GM12878 (cell line): ENCODE results near the gene OPTC. TPM values are rescaled to one million over a fixed set of nuclear protein-coding genes. Genes with fewer than 3 reads are reported as not detected.

Experiments used
- ATAC-seq: fragments of 200-7000 bp; cut with Tn5 transposase; 3 replicates; pipeline ENCODE4 v1.9.1; 2020; ENCODE audit warnings: mild to moderate bottlenecking, moderate library complexity
- BruUV-seq: library from RNA; stranded (reverse); fragments of 400-500 nt; replicated peaks from 2 replicates; lab custom pipeline; 2021; lab: Mats Ljungman, UMichigan
- CTCF ChIA-PET: fragments of 300-600 bp; sonication (Branson Sonifier 250); formaldehyde crosslinking; extraction: SDS; loops from one replicate; lab custom pipeline; 2021; ENCODE audit warnings: inconsistent platforms; lab: Yijun Ruan, JAX
- POLR2A ChIA-PET: fragments of 350-600 bp; formaldehyde crosslinking; extraction: SDS; loops from one replicate; lab custom pipeline; 2021; ENCODE audit warnings: inconsistent platforms; lab: Charles Lee
- RAD21 ChIA-PET: fragments of 300-600 bp; sonication (Branson Sonifier 250); formaldehyde crosslinking; loops from one replicate; lab custom pipeline; 2023; ENCODE audit warnings: antibody characterized with exemption; ENCODE audit not compliant: unreplicated experiment; lab: Charles Lee
- SMC1A ChIA-PET: fragments of 300-600 bp; sonication (Branson Sonifier 250); formaldehyde crosslinking; loops from one replicate; lab custom pipeline; 2023; ENCODE audit not compliant: unreplicated experiment, uncharacterized antibody; lab: Charles Lee
- DNase-seq: peaks from one replicate; pipeline ENCODE4 v3.0.0-alpha.2; 2011; ENCODE audit warnings: low read depth, low spot score
- FAIRE-seq: peaks from 3 replicates; lab custom pipeline; 2011; peaks lifted over from hg19 to GRCh38; lab: Jason Lieb, UNC
- H2AFZ ChIP-seq: 2 replicates; pipeline ENCODE4 v1.6.0; 2011; ENCODE audit warnings: low read depth, low read length, control low read depth; ENCODE audit not compliant: control insufficient read depth
- H3K27ac ChIP-seq: 2 replicates; pipeline ENCODE4 v1.5.1; 2011; ENCODE audit warnings: control low read depth; ENCODE audit not compliant: control insufficient read depth, insufficient read depth
- H3K27me3 ChIP-seq, 2 experiments: replicated peaks in 1 of 2; 2 replicates each; pipeline versions ENCODE4 v1.6.0 to v1.6.1; 2011; ENCODE audit warnings: low read length in 1 of 2; ENCODE audit not compliant: control insufficient read depth in 2 of 2, insufficient read depth in 2 of 2
- H3K36me3 ChIP-seq, 2 experiments: 2 replicates each; pipeline ENCODE4 v1.5.1; 2011; ENCODE audit warnings: low read length in 1 of 2; ENCODE audit not compliant: control insufficient read depth in 2 of 2, insufficient read depth in 2 of 2
- H3K4me1 ChIP-seq: 2 replicates; pipeline ENCODE4 v1.6.1; 2011; ENCODE audit warnings: mild to moderate bottlenecking, low read length, moderate library complexity, mixed read lengths; ENCODE audit not compliant: control insufficient read depth, insufficient read depth
- H3K4me2 ChIP-seq: 2 replicates; pipeline ENCODE4 v1.6.0; 2011; ENCODE audit warnings: control low read depth; ENCODE audit not compliant: control insufficient read depth, insufficient read depth
- H3K4me3 ChIP-seq: fragments of 200-600 bp; sonication (generic); 2 replicates; pipeline ENCODE4 v1.5.1; 2016
- H3K79me2 ChIP-seq: 2 replicates; pipeline ENCODE4 v1.6.0; 2011; ENCODE audit warnings: low read length; ENCODE audit not compliant: control insufficient read depth, insufficient read depth
- H3K9ac ChIP-seq: 2 replicates; pipeline ENCODE4 v1.8.0; 2011; ENCODE audit warnings: low read length, control low read depth, mixed read lengths; ENCODE audit not compliant: control insufficient read depth, insufficient read depth
- H3K9me3 ChIP-seq: replicated peaks from 3 replicates; pipeline ENCODE4 v1.5.1; 2011; ENCODE audit warnings: mild to moderate bottlenecking, low read length; ENCODE audit not compliant: control insufficient read depth, insufficient read depth
- H4K20me1 ChIP-seq: 2 replicates; pipeline ENCODE4 v1.6.0; 2011; ENCODE audit not compliant: control insufficient read depth, insufficient read depth
- ATF7 ChIP-seq: fragments of 450-650 bp; IDR thresholded peaks from 2 replicates; pipeline ENCODE4 v1.6.1; 2016; ENCODE audit warnings: low read depth, mild to moderate bottlenecking
- BCL3 ChIP-seq: IDR thresholded peaks from 2 replicates; pipeline ENCODE4 v1.6.1; 2011; ENCODE audit warnings: borderline replicate concordance, low read depth, mild to moderate bottlenecking, moderate library complexity, low read length; ENCODE audit not compliant: insufficient read depth, poor library complexity, severe bottlenecking
- E2F4 ChIP-seq: IDR thresholded peaks from 2 replicates; pipeline ENCODE4 v1.6.1; 2012; ENCODE audit warnings: low read depth, low read length, improper control_type of control experiment
- HCFC1 ChIP-seq: fragments of 150-350 bp; IDR thresholded peaks from 2 replicates; pipeline ENCODE4 v1.6.1; 2014; ENCODE audit warnings: low read length
- HDAC6 ChIP-seq: fragments of 200-600 bp; sonication (generic); IDR thresholded peaks from one replicate; pipeline ENCODE4 v1.8.0; 2017; ENCODE audit warnings: antibody characterized with exemption; ENCODE audit not compliant: unreplicated experiment
- IKZF1 ChIP-seq: fragments of 450-650 bp; conservative IDR thresholded peaks from 2 replicates; pipeline ENCODE4 v1.6.1; 2017; ENCODE audit warnings: antibody characterized with exemption, mild to moderate bottlenecking
- IKZF2 ChIP-seq, 2 experiments: fragments of 450-650 bp; IDR thresholded peaks; 2 replicates each; pipeline ENCODE4 v1.6.1; 2017; ENCODE audit warnings: mild to moderate bottlenecking in 2 of 2, moderate library complexity in 2 of 2
- KLF5 ChIP-seq: fragments of 450-650 bp; IDR thresholded peaks from 2 replicates; pipeline ENCODE4 v1.6.1; 2014; ENCODE audit warnings: mild to moderate bottlenecking; ENCODE audit not compliant: partially characterized antibody
- NFXL1 ChIP-seq: fragments of 450-650 bp; IDR thresholded peaks from 2 replicates; pipeline ENCODE4 v1.6.1; 2017; ENCODE audit warnings: antibody characterized with exemption, mild to moderate bottlenecking, borderline replicate concordance
- POLR2AphosphoS2 ChIP-seq: IDR thresholded peaks from 2 replicates; pipeline ENCODE4 v1.6.1; 2011; ENCODE audit warnings: low read depth, mild to moderate bottlenecking, low read length, improper control_type of control experiment, moderate library complexity
- RAD51 ChIP-seq: fragments of 450-650 bp; IDR thresholded peaks from 2 replicates; pipeline ENCODE4 v1.6.1; 2016; ENCODE audit warnings: moderate library complexity, mild to moderate bottlenecking, inconsistent platforms
- RB1 ChIP-seq: fragments of 450-650 bp; formaldehyde crosslinking; IDR thresholded peaks from 2 replicates; pipeline ENCODE4 v1.6.1; 2017; ENCODE audit warnings: mild to moderate bottlenecking, borderline replicate concordance
- RUNX3 ChIP-seq: IDR thresholded peaks from 2 replicates; pipeline ENCODE4 v1.6.1; 2012; ENCODE audit warnings: low read length, inconsistent platforms
- SIN3A ChIP-seq: IDR thresholded peaks from 2 replicates; pipeline ENCODE4 v1.6.1; 2012; ENCODE audit warnings: low read depth, low read length, improper control_type of control experiment
- SMAD5 ChIP-seq: IDR thresholded peaks from 2 replicates; pipeline ENCODE4 v1.6.1; 2016; ENCODE audit warnings: antibody characterized with exemption, low read depth
- SUPT20H ChIP-seq: IDR thresholded peaks from 2 replicates; pipeline ENCODE4 v1.6.1; 2011; ENCODE audit warnings: low read depth, mild to moderate bottlenecking, low read length, moderate library complexity, borderline replicate concordance; ENCODE audit not compliant: control insufficient read depth
- TARDBP ChIP-seq: IDR thresholded peaks from 2 replicates; pipeline ENCODE4 v1.6.1; 2016; ENCODE audit warnings: borderline replicate concordance
- ZBED1 ChIP-seq: IDR thresholded peaks from 2 replicates; pipeline ENCODE4 v1.6.1; 2016; ENCODE audit warnings: borderline replicate concordance
- ZNF207 ChIP-seq: fragments of 450-650 bp; IDR thresholded peaks from 2 replicates; pipeline ENCODE4 v1.6.1; 2014; ENCODE audit warnings: antibody characterized with exemption, mild to moderate bottlenecking, borderline replicate concordance
- WGBS: methylation state at CpG from one replicate; pipeline ENCODE4 v1.1.6; 2016; ENCODE audit warnings: low lambda C conversion rate; ENCODE audit not compliant: insufficient replicate concordance, insufficient coverage; ENCODE audit errors: missing lambda C conversion rate; 5-methylcytosine and 5-hydroxymethylcytosine counted together
- in situ Hi-C: fragments of 300-500 bp; cut with MboI; formaldehyde crosslinking; loops from 9 replicates; pipeline ENCODE4 v1.14.3; 2018; ENCODE audit warnings: mixed read lengths
- intact Hi-C: fragments of 100-400 bp; cut with micrococcal nuclease; formaldehyde crosslinking; loops from one replicate; pipeline ENCODE4 v1.14.2; 2022; ENCODE audit not compliant: unreplicated experiment
- polyA plus RNA-seq, 11 experiments: library from polyadenylated mRNA; depleted of rRNA in 4 of 11; unstranded in 6 of 11; stranded (reverse) in 5 of 11; fragments of >200 nt; fragmentation: Nextera tagmentation in 4 of 11; fragmentation: Illumina TruSeq in 1 of 11; extraction: Ambion mirVana in 4 of 11; extraction: Trizol in 1 of 11; gene quantifications; 1 replicate in 1 of 11; 2 replicates in 10 of 11; pipeline versions ENCODE4 v1.2.1 to v1.2.3, GENCODE V29; 2011 to 2016; ENCODE audit warnings: inconsistent platforms in 2 of 11, missing spikeins in 2 of 11, low read depth in 1 of 11
- total RNA-seq, 4 experiments: library from RNA; depleted of rRNA in 3 of 4; stranded (reverse); fragments of >200 nt in 3 of 4; fragmentation: Illumina TruSeq in 1 of 4; extraction: Trizol in 1 of 4; gene quantifications; 2 replicates each; pipeline versions ENCODE4 v1.2.1 to v1.2.3, GENCODE V29; 2013 to 2021

Gene OPTC
- total and polyA plus RNA-seq, 10 of the 15 experiments (the other 5 are each of a cell fraction or from before 2014, with no cell fraction given), result not detected

- Histone ChIP-seq H3K4me1 (no peaks in the 10 kb centered on the region), H3K79me2 (no peaks in the 10 kb centered on the region), H4K20me1 (no peaks in the 10 kb centered on the region), H3K27ac (no peak overlapping the region), H3K4me2 (no peak overlapping the region), H3K27me3 (no peaks in the 10 kb centered on the region; a peak in 1 of 4 replicates), H3K36me3 (no peaks in the 10 kb centered on the region), H3K9ac (no peak overlapping the region), H3K9me3 (no peaks in the 10 kb centered on the region), H2AFZ (no peak overlapping the region), H3K4me3 (no peak overlapping the region)
- DNase-seq (no peak), ATAC-seq (no peak), FAIRE-seq (no peak)
- TF ChIP-seq RUNX3 (no peak), POLR2AphosphoS2 (no peak), ZBED1 (no peak)
- ChIA-PET CTCF (interaction anchor here (1.4 kb wide), 1 partner anchor 156 kb away, joined by 3 read pairs; no protein-coding TSS in a partner anchor), SMC1A (no interaction called here), RAD21 (no interaction called here), POLR2A (interaction anchor here (0.6 kb wide), 1 partner anchor 17 kb away, joined by 4 read pairs; no protein-coding TSS in a partner anchor)
- no TSS peak for BruUV-seq
- in situ Hi-C loops (no loop called here), intact Hi-C loops (no loop called here)
- 31% methylated on average over 1 of the region's 1 CpG for WGBS
These were observed 52.3 kb downstream of the OPTC start for GRCh38 chr1:203546274-203546673.

GRCh38 chr1:203547147-203547546, 53.2 kb downstream of the OPTC start:
- H2AFZ ChIP-seq, result no peak overlapping the region
- ChIA-PET CTCF (no interaction called here), POLR2A (no interaction called here), RAD21 (no interaction called here), SMC1A (no interaction called here)
- H3K9me3 ChIP-seq, result no peaks in the 10 kb centered on the region
- no peaks in the 10 kb centered on the region for H4K20me1 ChIP-seq
- DNase-seq (no peak), FAIRE-seq (no peak), ATAC-seq (no peak)
- H3K4me3 ChIP-seq, result no peak overlapping the region
- no peaks in the 10 kb centered on the region; a peak in 1 of 4 replicates for H3K27me3 ChIP-seq
- no peak overlapping the region for H3K4me2 ChIP-seq
- H3K79me2 ChIP-seq, result no peaks in the 10 kb centered on the region
- H3K27ac ChIP-seq, result no peak overlapping the region
- H3K9ac ChIP-seq, result no peak overlapping the region
- WGBS, result 45% methylated on average over 4 of the region's 4 CpGs
- BruUV-seq, result no TSS peak
- H3K4me1 ChIP-seq, result no peaks in the 10 kb centered on the region
- H3K36me3 ChIP-seq, result no peaks in the 10 kb centered on the region
- intact Hi-C loops, result no loop called here
- in situ Hi-C loops, result no loop called here
- TF ChIP-seq SIN3A, result no peak
- TF ChIP-seq NFXL1, result no peak
- no peak for TF ChIP-seq RB1
- TF ChIP-seq HDAC6, result no peak
- no peak for TF ChIP-seq RAD51
- no peak for TF ChIP-seq SUPT20H
- TF ChIP-seq ZNF207, result no peak
- no peak for TF ChIP-seq IKZF2 (IDR thresholded peaks at IDR 0.05)
- no peak for TF ChIP-seq HCFC1
- TF ChIP-seq SMAD5, result no peak
- TF ChIP-seq BCL3, result no peak
- no peak for TF ChIP-seq ATF7
- no peak for TF ChIP-seq TARDBP
- no peak for TF ChIP-seq IKZF1
- no peak for TF ChIP-seq KLF5
- no peak for TF ChIP-seq E2F4
